Germinal center (tissue), 1 donor: ENCODE results near the gene PIAS1.
A peak's percentile ranks its signal among the peaks of the same experiment; 100 is the strongest.
"Not testable (repeated sequence)": the region's sequence is repeated elsewhere in the genome, so short reads cannot be mapped to it uniquely, and the experiment has no call there.

ENCODE experiments used
- DNase-seq: peaks from one replicate; pipeline ENCODE4 v3.0.0; 2012; ENCODE audit warnings: mixed read lengths, low spot score

Gene PIAS1

DNA sequence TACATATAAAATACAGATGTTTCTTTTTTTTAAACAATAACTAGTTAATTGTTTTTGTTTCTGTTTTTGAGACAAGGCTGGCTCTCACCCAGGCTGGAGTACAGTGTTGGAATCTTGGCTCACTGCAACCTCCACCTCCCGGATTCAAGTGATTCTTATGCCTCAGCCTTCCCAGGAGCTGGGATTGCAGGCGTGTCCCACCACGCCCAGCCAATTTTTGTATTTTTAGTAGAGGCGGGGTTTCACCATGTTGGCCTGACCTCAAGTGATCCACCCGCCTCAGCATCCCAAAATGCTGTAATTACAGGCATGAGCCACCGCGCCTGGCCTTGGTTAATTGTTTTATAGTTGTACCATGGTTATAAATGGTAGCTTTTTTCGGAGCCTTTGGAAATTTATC lies 72.3 kb downstream of the PIAS1 start:
- DNase-seq, result no peak

DNA sequence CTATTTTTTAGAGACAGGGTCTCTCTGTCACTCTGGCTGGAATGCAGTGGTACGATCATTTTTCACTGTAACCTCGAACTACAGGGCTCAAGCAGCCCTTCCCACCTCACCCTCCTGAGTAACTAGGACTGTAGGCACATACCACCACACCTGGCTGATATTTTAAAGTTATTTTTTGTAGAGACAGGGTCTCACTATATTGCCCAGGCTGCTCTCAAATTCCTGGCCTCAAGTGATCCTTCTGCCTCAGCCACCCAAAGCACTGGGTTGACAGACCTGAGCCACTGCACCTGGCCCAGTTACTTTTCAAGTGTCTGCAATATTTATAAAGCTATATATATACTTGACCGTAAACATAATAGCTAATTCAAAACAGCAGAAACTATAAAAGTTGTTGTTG lies 75.0 kb downstream of the PIAS1 start:
- DNase-seq, result no peak

DNA sequence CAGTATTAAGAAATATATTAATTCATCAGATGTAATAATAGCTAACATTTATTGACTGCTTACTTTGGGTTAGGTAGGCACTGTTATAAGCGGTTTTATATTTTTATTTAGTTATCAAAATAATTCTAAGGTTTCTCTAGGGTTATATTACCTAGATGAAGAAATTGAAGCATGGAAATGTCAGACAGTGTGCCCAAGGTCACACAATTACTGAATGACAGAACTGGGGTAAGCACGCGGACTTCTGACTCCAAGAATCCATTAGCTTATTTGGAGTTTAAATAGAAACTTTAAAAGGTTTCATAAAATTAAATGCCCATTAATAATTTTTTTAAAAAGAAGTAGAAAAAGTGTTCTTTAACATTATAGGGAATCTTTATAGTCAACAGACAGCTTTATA lies 76.7 kb downstream of the PIAS1 start:
- DNase-seq, result no peak

DNA sequence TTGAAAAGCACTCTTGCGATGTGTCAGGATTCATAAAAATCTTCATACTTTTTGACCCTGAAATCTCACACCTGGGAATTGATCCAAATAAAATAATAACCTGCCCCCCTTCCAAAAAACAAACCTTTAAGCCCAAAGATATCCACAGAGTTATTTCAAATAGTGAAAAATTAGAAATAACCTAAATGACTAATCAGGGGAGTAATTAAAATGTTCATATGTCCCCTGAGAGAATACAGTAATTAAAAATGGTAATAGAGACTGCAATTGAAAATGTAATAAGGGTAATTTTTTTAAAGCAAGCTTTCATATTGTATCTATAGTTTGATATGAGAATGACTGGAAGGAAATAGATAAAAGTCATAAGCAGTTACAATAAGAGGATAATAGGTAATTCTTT lies 83.0 kb downstream of the PIAS1 start:
- DNase-seq, result no peak

DNA sequence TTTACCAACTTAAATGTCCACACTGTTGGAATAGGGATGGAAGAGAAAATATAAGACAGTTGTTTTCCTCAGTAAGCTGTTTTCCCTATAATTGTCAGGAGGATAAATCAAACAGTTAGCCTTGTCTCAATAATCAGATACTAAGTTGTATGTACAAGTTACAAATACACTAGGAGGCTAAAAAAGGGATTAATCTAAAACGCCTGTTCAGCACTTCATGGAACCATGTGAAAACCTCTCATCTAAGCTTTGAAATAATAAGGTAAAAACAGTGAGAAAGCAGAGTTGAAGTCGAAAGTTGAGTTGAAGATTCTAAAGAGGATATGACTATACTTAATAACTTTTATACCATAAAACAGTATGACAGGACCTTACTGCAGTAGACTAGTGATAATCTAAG lies 89.0 kb downstream of the PIAS1 start:
- DNase-seq, result no peak

DNA sequence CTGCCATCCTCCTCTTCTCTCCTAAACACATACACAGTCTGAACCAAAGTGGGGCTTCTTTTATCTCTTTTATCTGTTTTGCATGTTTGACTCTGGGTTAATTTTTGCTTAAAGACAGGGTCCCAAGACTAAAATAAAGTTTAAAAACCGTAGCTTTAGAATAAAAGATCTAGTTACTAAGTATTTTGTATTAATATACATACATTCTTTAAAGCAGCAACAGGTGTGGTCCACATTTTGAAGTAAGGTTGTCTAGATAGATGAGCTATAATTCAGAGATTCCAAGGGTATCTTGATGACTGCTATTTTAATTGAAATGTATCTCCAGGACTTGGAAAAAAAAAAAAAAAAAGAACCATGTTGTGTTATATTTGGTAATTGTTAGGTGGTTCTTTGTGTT lies 89.7 kb downstream of the PIAS1 start:
- DNase-seq, result no peak

DNA sequence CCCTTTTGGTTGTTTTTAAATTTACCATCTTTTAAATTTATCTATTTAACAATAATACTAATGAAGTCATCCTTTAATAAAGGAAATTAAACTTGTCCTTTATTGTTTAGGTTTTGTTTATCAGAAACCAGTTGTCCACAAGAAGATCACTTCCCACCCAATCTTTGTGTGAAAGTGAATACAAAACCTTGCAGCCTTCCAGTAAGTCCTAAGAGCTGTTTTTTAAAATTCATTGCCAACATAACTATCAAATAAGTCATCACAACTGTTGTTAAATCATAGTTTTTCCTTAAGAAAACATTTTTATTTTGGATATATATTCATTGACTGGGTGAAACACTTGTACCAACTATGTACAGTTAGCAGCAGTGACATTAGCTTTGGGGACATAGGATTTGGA lies 91.6 kb downstream of the PIAS1 start:
- no peak for DNase-seq

DNA sequence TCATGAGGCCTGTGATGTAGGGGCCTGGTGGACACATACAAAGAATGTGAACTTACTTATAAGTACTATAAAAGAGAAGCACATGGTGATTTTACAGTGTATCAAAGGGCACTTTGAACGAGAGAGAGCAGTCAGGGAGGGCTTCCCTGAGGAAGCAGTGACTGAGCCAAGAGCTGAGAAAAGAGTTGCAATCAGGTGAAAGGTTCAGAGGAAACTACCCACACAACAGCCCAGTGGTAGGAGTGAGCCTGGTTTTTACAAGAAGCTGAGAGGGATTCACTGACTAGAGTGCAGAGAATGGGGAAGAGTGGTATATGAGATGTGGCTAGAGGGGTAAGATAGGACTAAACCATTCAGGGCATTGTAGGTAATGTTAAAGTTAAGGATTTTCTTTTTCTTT lies 93.9 kb downstream of the PIAS1 start:
- DNase-seq, result no peak

DNA sequence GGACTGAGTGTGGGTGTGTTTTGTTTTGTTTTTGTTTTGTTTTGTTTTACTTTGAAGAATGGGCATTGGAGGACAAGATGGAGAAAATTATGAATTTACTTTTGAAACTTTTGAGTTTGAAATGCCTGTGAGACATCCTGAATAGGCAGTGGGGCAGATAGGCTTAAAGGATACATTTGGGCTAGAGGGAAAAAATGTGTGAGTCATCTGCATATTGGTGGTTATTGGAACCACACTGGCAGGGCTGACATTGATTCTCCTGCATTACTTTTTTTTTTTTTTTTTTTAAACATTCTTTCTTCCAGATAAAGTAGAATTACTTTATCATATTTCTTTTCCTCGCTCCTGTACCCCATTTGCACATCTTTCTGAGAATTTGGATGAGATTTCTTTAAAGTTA lies 94.9 kb downstream of the PIAS1 start:
- no peak for DNase-seq

DNA sequence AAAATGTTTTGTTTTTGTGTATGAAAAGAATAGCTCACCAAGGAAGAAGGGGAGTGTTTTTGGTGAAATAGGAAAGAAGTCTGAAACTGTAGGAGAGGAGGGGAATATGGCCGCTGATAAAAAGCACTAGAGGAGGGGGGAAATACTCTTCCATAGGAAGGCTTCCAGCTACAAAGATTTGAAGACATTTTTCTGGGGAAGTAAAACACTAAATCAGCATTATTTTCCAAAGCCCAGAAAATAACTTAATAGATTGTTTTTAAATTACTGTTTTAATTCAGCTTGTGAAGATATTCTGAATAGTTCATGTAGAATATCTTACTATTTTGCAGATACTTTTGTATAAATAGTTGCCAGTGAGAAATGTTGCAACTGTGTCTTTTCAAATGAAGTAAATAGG lies 96.1 kb downstream of the PIAS1 start:
- DNase-seq, result no peak

DNA sequence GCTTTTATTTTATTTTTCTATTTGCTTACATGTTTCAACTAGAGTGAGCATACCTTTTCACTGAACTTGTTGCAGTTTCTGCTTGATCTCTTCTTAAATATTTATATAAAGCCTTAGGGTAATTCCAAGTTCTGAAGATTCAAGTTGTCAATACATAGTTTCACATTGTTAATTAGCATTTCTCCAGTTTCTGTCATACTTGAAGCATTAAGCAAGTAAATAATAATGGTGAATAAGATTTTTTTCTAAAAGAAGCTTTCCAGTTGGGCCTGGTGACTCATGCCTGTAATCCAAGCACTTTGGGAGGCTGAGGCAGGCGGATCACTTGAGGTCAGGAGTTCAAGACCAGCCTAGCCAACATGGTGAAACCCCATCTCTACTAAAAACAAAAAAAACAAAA lies 97.2 kb downstream of the PIAS1 start:
- DNase-seq, result no peak

DNA sequence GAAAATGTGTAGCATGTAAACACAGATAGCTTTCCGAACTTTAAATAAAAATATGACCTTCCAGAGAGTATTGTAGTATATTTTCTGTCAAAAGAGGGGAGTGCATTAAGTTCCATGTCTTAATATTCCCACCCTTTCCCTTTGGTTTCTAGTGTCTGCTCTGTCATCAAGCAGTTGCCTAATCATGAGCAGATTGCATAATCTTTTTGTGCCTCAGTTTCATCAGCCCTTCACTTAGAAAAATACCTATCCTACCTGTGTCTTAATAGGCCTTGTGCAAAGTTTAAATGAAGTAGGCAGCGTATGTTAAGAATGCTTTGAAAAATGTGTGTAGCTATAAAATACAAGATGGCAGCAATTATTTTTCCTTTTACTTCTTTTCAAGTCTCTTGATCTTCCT lies 98.2 kb downstream of the PIAS1 start:
- no peak for DNase-seq

DNA sequence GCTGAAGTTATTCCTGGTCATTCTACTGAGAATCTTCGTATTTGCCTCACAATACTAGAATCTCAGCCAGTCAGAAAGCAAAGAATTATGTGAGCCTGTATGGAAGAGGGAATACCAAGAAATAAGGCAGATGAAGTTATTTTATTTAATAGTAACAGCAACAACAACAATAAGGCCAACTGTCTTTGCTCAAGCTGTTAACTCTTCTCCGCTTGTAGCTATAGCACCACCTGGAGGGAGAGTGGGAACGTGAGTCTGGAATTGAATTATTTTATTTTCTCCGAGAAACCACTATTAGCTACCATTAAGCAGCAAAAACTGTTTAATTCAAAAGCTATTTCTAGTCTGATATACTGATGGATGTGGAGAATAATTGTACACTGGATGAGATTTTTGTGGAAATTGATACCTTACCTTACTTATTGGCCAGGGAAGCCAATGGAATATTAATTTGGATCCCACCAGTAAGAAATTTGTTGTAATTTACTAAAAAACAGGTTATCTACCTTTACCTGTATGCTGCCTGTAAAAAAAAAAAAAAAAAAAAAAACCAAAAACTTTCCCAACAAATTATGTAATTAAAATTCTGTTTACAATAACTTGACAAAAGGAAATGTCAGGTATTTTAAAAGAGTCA lies 100.9 kb downstream of the PIAS1 start:
- DNase-seq, result peak; percentile 14

DNA sequence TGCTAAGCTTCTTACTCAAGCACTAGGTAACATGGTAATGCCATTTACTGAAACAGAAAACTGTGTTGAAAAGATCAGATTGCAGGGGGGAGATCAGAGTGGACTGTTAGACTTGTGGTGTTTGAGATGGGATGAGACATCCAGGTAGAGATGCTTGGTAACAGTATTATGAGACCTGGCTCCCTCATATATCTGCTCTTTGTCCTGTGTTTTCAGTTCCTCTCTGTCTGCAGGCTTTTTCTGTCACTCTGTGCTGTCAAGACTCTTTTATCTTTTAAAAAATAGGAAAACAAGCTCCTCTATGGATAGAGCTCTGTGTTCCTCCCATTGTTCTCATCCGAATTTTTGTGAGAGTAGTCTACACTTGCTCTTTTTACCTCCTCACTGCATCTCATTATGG lies 103.0 kb downstream of the PIAS1 start:
- DNase-seq, result no peak

DNA sequence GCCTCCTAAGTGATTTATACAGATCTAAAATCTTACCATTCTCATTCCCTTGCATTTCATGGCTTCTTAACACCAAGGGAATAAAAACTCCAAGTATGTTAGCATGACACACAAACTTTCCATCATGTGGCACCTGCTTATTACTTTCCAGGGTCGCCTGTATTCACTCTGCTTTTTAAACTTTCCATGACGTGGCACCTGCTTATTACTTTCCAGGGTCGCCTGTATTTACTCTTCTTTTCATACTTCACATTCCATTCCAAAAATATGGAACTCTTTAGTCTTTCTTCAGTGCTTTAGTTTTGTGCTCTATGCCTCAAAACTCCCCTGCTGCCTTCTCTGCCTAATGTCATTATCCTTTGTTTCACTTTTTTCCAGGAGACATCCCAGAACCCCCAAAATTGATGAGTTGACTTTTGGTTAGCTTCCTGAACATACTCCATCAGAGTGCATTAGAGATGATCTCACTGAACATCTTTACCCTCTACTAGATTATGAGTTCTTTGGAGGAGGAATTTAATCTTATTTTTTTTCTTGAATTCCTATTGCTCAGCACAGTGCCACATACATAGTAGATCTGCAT lies 104.0 kb downstream of the PIAS1 start:
- no peak for DNase-seq

DNA sequence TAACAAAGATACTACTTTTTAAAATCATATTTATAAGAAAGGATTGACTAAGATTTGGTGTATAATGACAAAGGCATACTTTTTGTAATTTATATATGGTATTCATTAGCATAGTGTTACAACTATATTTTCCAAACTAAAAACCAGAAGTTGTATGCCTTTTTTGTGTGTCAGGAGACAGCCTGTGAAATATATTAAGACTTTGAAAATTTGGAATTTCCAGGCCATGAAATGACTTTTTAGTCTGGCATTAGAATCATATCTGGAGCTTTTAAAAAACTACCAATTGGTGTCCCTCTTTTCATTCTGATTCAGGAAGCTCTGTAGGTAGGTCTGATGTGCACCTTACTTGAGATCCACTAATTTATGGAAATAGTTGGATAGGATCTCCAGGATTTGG lies 109.1 kb downstream of the PIAS1 start:
- DNase-seq, result no peak

DNA sequence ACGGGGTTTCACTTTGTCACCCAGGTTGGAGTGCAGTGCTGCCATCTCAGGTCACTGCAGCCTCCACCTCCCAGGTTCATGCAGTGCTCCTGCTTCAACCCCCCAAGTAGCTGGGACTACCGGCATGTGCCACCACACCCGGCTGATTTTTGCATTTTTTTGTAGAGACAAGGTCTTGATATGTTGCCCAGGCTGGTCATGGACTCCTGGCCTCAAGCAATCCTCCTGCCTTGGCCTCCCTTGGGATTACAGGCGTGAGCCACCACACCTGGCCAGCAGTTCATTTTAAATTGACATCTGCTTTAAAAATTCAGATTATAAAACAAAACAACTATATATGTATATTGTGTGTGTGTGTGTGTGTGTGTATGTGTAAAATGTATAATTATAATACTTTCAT lies 112.7 kb downstream of the PIAS1 start:
- no peak for DNase-seq

DNA sequence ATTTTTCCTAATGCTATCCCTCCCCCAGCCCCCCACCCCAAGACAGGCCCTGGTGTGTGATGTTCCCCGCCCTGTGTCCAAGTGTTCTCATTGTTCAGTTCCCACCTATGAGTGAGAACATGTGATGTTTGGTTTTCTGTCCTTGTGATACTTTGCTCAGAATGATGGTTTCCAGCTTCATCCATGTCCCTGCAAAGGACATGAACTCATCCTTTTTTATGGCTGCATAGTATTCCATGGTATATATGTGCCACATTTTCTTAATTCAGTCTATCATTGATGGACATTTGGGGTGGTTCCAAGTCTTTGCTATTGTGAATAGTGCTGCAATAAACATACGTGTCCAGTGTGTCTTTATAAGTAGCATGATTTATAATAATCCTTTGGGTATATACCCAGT lies 117.9 kb downstream of the PIAS1 start:
- DNase-seq, result not testable (repeated sequence)

DNA sequence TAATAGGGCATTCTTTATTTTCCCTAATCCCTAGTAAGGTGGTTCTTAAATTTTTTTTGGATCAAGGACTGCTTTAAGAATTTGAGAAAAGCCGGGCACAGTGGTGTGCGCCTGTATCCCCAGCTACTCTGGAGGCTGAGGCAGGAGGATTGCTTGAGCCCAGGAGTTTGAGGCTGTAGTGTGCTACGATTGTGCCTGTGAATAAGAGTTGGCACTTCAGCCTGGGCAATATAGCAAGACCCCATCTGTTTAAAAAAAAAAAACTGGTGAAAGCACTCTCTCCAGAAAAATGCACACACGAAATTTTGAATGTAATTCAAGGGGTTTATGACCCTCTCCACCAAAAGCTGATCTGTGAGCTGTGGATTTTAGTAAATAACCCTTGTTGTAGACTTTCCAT lies 119.0 kb downstream of the PIAS1 start:
- no peak for DNase-seq

DNA sequence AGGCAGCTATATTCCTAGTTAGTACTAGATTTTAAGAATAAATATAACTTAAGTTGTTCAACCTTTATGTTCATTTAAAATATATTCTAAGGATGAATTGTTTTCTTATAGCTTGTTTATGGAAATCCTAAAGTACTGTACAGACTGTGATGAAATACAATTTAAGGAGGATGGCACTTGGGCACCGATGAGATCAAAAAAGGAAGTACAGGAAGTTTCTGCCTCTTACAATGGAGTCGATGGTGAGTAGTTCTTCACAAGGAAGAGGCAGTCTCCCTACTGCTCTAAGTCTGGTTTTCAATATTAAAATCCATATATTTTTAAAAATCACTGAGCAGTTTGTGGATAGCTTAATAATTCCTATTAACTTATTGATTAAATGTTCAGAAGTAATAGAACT lies 121.4 kb downstream of the PIAS1 start:
- DNase-seq, result no peak

DNA sequence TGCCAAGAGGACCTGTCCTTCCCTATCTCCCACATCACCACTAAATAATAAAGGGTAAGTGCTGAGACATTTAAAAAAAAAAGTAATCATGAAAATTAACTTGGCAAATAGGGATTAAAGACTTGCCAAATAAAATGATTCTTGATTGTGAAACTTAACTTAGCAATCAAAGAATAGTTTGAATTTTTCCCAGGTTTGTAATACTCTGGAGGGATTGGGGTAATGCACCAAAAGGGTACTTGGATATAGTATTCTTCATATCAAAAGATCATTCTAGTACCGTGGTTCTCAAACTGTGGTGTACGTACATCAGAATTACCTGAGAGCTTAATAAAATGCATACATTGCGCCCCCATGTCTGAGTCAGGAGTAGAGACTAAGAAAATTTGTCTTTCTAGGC lies 122.5 kb downstream of the PIAS1 start:
- no peak for DNase-seq

DNA sequence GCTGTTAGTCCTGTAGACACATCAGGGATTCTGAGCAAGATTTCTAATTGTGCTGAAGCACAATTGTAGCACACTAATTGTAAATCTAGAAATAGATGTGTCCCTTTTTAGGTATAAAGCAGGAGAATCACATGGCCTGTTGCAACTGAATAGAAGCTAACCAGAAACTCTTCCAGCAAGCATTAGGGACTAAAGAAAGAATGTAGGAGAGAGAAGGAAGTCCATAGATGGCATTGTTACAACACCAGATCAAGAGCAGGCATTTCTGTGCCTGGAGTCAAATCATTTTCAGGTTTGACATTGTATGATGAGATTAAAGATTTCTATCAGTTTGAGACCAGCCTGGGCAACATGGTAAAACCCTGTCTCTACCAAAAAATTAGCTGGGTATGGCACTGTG lies 123.6 kb downstream of the PIAS1 start:
- DNase-seq, result no peak

DNA sequence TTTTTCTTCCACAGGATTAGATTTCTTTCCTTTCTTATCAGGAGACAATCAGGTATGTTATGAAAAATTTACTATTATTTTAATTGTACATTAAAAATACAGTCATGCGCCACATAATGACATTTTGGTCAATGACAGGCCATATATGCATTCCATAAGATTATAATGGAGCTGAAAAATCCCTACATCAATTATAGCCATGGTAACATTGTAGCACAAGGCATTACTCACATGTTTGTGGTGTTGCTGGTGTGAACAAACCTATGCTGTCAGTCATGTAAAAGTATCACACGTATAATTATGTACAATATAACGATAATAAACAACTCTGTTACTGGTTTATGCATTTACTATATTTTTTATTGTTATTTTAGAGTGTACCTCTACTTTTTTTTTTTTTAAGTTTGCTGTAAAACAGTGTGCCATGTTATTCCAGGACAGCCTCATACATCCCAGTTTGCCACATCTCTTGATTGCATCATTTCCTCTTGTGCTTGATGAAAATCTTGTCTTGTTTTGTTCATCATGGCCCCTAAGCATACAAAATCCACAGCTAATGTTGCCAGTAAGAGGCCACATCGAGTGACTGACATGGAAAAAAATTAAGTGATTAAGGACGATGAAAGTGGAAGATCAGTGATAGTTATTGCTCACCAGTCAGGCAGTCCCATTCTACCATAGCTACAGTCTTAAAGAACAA lies 129.7 kb downstream of the PIAS1 start:
- DNase-seq, result no peak
